T-helper 1 cell treated with Interleukin-12 subunit alpha and Interleukin-12 subunit beta and Interleukin-4 antibody, amounts not matched to agents 30 ng/mL and 1 ng/mL, for 36 hours (primary cell): ENCODE measurements around the gene KCNS1. TPM values are rescaled to one million over a fixed set of nuclear protein-coding genes. Genes with fewer than 3 reads are reported as not detected.
"Not testable (repeated sequence)": the region's sequence is repeated elsewhere in the genome, so short reads cannot be mapped to it uniquely, and the experiment has no call there.

Source experiments
- intact Hi-C: fragments of 100-400 bp; cut with micrococcal nuclease; formaldehyde crosslinking; loops from one replicate; pipeline ENCODE4 v1.15.1; 2024
- total RNA-seq: library from RNA; stranded (reverse); gene quantifications from 2 replicates; pipeline ENCODE4 v1.2.3, GENCODE V29; 2022

KCNS1 gene
- total RNA-seq, 1 donor from 2014 or later: 0.32 TPM

GRCh38 chr20:45080867-45081624 is 19.9 kb downstream of the KCNS1 start:
- intact Hi-C loops: loop anchor here (5.0 kb wide), 1 partner anchor 39 kb away; no protein-coding TSS in a partner anchor

GRCh38 chr20:45077559-45077958 is 23.4 kb downstream of the KCNS1 start:
- intact Hi-C loops: no loop called here

GRCh38 chr20:45073221-45073620 is 27.7 kb downstream of the KCNS1 start:
- intact Hi-C loops: no loop called here

GRCh38 chr20:45072066-45072465 is 28.9 kb downstream of the KCNS1 start:
- intact Hi-C loops: no loop called here

- intact Hi-C loops: no loop called here
Measured at GRCh38 chr20:45070932-45071632, 29.8 kb downstream of the KCNS1 start.

- intact Hi-C loops: no loop called here
Measured at GRCh38 chr20:45069261-45069660, 31.7 kb downstream of the KCNS1 start.

GRCh38 chr20:45067558-45067957 is 33.4 kb downstream of the KCNS1 start:
- intact Hi-C loops: no loop called here

GRCh38 chr20:45067087-45067486 is 33.8 kb downstream of the KCNS1 start:
- intact Hi-C loops: no loop called here

- intact Hi-C loops: no loop called here
Measured at GRCh38 chr20:45066372-45066771, 34.6 kb downstream of the KCNS1 start.

GRCh38 chr20:45064812-45065211 is 36.1 kb downstream of the KCNS1 start:
- intact Hi-C loops: no loop called here

- intact Hi-C loops: not testable (repeated sequence)
Measured at GRCh38 chr20:45063107-45063506, 37.8 kb downstream of the KCNS1 start.

GRCh38 chr20:45061244-45061643 is 39.7 kb downstream of the KCNS1 start:
- intact Hi-C loops: no loop called here

GRCh38 chr20:45060294-45060693 is 40.6 kb downstream of the KCNS1 start:
- intact Hi-C loops: no loop called here

GRCh38 chr20:45059022-45059728 is 41.8 kb downstream of the KCNS1 start:
- intact Hi-C loops: no loop called here

- intact Hi-C loops: no loop called here
Measured at GRCh38 chr20:45058168-45058850, 42.6 kb downstream of the KCNS1 start.

GRCh38 chr20:45056473-45057173 is 44.3 kb downstream of the KCNS1 start:
- intact Hi-C loops: no loop called here

- intact Hi-C loops: no loop called here
Measured at GRCh38 chr20:45055056-45055455, 45.9 kb downstream of the KCNS1 start.

- intact Hi-C loops: loop anchor here (1.0 kb wide), 1 partner anchor 9 kb away; no protein-coding TSS in a partner anchor
Measured at GRCh38 chr20:45053430-45054351, 47.2 kb downstream of the KCNS1 start.

- intact Hi-C loops: loop anchor here (1.0 kb wide), 1 partner anchor 9 kb away; no protein-coding TSS in a partner anchor
Measured at GRCh38 chr20:45052698-45053429, 48.1 kb downstream of the KCNS1 start.
